K562 treated with DMSO at 1 percent for 4 hours (cell line): ENCODE data around the gene TEF. TPM values are rescaled to one million over a fixed set of nuclear protein-coding genes. Genes with fewer than 3 reads are reported as not detected.

ENCODE experiments used
- total RNA-seq: library from RNA; unstranded; fragments of 300-600 nt; gene quantifications from 2 replicates; pipeline ENCODE4 v1.2.3, GENCODE V29; 2022; ENCODE audit not compliant: insufficient read depth

Gene TEF, protein sequence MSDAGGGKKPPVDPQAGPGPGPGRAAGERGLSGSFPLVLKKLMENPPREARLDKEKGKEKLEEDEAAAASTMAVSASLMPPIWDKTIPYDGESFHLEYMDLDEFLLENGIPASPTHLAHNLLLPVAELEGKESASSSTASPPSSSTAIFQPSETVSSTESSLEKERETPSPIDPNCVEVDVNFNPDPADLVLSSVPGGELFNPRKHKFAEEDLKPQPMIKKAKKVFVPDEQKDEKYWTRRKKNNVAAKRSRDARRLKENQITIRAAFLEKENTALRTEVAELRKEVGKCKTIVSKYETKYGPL
- total RNA-seq: 0.61 and 1.2 TPM in 2 replicates

DNA sequence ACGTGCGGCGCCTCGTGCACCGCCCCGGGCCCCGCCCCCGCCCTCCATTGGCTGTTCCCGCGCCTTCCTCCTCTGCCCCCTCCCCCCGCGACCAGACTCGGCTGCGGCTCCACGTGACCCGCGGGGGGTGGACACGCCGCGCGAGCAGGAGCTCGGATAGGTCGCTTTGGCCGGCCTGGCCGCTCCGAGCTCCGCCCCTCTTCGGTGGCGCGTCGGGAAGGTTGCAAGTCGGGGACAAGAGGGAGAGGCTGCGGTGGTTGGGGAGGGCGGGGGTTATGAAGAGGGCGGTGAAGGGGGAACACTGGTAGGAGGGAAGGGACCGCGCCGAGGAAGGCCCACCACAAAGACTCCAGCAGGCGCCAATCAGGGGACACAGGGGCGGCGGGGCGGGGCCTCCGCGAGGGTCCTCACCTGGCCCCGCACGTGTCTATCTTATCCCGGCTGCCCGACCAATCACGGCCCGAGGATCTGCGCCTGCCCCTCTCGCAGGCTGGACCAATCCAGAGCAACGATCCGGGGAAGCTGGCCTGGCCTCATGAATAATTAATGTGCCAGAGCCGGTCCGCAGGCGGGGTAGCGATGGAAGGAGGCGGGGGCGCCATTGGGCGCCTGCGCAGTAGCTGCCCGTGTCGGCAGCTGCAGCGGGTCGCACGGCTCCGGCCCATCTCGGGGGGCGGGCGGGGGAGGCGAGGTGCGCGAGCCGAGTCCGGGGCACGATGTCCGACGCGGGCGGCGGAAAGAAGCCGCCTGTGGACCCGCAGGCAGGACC lies at the start of gene TEF:
Gene TEF (plus strand): TSS at position 614 of the 769 bp plus-strand sequence. CDS start 103 bp downstream, at position 717.

DNA sequence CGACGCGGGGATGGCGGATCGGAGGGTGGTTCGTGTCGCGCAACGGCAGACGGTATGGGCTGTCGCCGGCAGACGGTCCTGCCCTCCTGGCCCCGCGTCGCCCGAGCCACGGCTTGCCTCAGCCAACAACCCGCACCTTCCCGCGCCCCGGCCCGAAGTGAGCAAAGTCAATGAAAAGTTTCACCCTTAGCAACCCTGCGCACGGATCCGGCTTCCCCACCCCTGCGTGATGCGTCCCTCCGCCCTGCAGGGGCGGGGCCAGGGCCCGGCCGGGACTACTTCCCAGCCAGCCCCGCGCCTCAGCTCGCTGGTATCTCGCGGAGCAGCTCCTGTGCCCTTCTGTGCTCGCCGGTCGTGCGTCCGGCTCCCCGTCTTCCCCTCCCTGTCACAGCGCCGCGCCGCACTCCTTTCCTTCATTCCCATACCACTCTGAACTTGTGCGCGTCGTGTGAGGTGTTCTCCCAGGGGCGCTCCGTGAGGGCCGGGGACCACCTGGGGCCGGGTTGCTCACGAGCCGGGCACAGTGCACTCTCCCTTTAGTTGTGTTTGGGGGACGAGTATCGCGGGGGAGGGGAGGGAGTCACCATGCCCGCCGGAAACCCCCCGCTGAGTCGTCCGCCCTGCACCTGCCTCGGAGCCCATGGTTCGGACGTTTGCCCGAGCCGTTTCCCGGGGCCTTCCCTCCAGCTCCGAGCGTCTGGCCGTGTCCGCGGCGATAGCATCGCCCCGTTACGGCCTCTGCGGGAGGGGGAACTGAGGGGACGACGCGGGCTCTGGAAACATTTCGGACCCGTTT lies 65.1 kb downstream of the TEF start, which contains the start of gene TOB2:
Gene TOB2 (minus strand): TSS at position 163 of the 796 bp plus-strand sequence. CDS start 9,456 bp downstream, outside the sequence.

Other genes starting within 250 kb of the TEF start
- gene L3MBTL2, start 176.6 kb upstream of the TEF start, total RNA-seq: 8.4 and 12.0 TPM in 2 replicates
- not detected in 2 replicates for gene CHADL, start 141.0 kb upstream of the TEF start, total RNA-seq
- 95.8 and 110 TPM in 2 replicates for gene RANGAP1, start 95.8 kb upstream of the TEF start, total RNA-seq
- 32.3 and 35.7 TPM in 2 replicates for gene ZC3H7B, start 80.4 kb upstream of the TEF start, total RNA-seq
- 14.3 and 18.5 TPM in 2 replicates for gene TOB2, start 64.9 kb downstream of the TEF start, total RNA-seq
- gene PHF5A, start 86.8 kb downstream of the TEF start, total RNA-seq: 47.3 and 52.8 TPM in 2 replicates
- 87.5 and 99.7 TPM in 2 replicates for gene ACO2, start 87.2 kb downstream of the TEF start, total RNA-seq
- gene POLR3H, start 162.5 kb downstream of the TEF start, total RNA-seq: 11.4 and 16.7 TPM in 2 replicates
- not detected in 2 replicates for gene CSDC2, start 179.1 kb downstream of the TEF start, total RNA-seq
- 41.3 and 54.8 TPM in 2 replicates for gene PMM1, start 207.9 kb downstream of the TEF start, total RNA-seq
- 12.7 and 14.7 TPM in 2 replicates for gene DESI1, start 239.1 kb downstream of the TEF start, total RNA-seq
- gene XRCC6, start 239.4 kb downstream of the TEF start, total RNA-seq: 255 and 261 TPM in 2 replicates